Large intestine (tissue), 3 donors: ENCODE data around the gene SCGB1D1. TPM values are rescaled to one million over a fixed set of nuclear protein-coding genes. Genes with fewer than 3 reads are reported as not detected.

ENCODE experiments used
- DNase-seq, 2 donors: peaks; one replicate each; pipeline versions ENCODE4 v3.0.0 to v3.0.0-alpha.2; 2013
- H3K27ac ChIP-seq: one replicate; pipeline ENCODE4 v1.5.1; 2013; ENCODE audit warnings: low read length
- H3K27me3 ChIP-seq: 2 replicates; pipeline ENCODE4 v1.6.1; 2013; ENCODE audit warnings: low read length; ENCODE audit not compliant: control insufficient read depth, insufficient read depth
- H3K36me3 ChIP-seq: 2 replicates; pipeline ENCODE4 v1.6.1; 2013; ENCODE audit warnings: low read length; ENCODE audit not compliant: control insufficient read depth, insufficient read depth
- H3K4me1 ChIP-seq: one replicate; pipeline ENCODE4 v1.6.1; 2013; ENCODE audit warnings: low read length; ENCODE audit not compliant: control insufficient read depth, insufficient read depth
- H3K4me3 ChIP-seq: one replicate; pipeline ENCODE4 v1.5.1; 2013; ENCODE audit warnings: low read length
- H3K9me3 ChIP-seq: one replicate; pipeline ENCODE4 v1.6.1; 2013; ENCODE audit warnings: mild to moderate bottlenecking, low read depth, low read length, moderate library complexity; ENCODE audit not compliant: control insufficient read depth
- WGBS: methylation state at CpG from one replicate; pipeline ENCODE4 v1.1.5; 2013; ENCODE audit warnings: low lambda C conversion rate; ENCODE audit not compliant: insufficient coverage; 5-methylcytosine and 5-hydroxymethylcytosine counted together
- polyA plus RNA-seq: library from polyadenylated mRNA; unstranded; fragments of 120-200 nt; gene quantifications from one replicate; pipeline ENCODE4 v1.2.1, GENCODE V29; 2013

SCGB1D1 gene
- polyA plus RNA-seq, 1 donor: not detected

DNA sequence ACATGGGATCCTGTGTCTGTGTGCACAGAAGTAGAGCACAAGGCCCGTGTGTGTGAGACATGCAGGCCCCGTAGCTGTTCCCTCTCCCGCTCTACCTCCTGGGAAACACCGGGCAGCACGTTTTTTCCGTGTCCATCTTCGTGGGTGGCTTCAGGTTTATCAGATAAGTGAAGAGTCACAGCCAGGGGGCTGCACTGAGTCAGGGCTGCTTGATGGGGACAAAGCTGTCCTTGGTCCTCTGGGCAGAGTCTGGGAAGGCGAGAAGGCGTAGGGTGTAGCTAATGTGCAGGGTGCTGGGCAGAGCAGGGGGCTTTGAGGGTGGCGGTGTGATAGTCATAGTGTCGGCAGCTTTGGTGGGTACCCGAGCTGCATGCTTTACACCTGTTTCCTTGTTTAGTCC is 42.5 kb upstream of the SCGB1D1 start:
- Histone ChIP-seq H3K36me3 (peaks cover 84% of the 10 kb centered on the region), H3K4me3 (no peak overlapping the region), H3K27ac (no peak overlapping the region), H3K27me3 (no peaks in the 10 kb centered on the region), H3K9me3 (no peaks in the 10 kb centered on the region), H3K4me1 (no peaks in the 10 kb centered on the region)
- WGBS: no CpG with 5 or more reads among the region's 12 CpGs
- no peak for DNase-seq

DNA sequence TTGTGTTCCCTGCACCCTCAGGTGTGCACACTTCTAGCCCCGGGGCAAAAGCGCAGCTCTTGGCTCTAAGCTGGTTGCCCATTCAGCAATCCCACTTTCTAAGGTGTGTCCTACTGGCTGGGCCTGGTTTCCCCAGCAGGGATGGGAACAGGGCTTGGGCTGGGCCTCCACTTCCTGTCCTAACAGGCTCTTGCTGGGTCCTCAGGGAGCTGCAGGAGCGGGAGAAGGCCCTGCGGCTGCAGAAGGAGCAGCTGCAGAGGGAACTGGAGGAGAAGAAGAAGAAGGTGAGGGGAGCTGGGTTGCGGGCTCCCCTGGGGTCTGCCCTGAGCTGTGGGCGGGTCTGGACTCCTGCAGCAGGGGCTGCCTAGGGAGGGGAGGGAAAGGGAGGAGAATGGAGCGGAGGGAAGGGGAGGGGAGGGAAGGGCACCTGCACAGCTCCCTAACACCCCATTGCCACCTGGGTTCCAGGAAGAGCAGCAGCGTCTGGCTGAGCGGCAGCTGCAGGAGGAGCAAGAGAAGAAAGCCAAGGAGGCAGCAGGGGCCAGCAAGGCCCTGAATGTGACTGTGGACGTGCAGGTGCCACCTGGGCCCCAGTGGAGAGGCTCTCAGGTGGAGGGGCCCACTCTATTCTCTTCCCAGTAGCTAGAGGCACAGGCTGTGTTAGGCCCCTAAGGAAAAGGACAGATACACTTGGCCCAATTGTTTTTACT is 41.6 kb upstream of the SCGB1D1 start:
- Histone ChIP-seq H3K4me3 (no peak overlapping the region), H3K36me3 (peaks cover 77% of the 10 kb centered on the region), H3K27me3 (no peaks in the 10 kb centered on the region), H3K4me1 (no peaks in the 10 kb centered on the region), H3K9me3 (no peaks in the 10 kb centered on the region), H3K27ac (no peak overlapping the region)
- no peak for DNase-seq
- WGBS: no CpG with 5 or more reads among the region's 10 CpGs

DNA sequence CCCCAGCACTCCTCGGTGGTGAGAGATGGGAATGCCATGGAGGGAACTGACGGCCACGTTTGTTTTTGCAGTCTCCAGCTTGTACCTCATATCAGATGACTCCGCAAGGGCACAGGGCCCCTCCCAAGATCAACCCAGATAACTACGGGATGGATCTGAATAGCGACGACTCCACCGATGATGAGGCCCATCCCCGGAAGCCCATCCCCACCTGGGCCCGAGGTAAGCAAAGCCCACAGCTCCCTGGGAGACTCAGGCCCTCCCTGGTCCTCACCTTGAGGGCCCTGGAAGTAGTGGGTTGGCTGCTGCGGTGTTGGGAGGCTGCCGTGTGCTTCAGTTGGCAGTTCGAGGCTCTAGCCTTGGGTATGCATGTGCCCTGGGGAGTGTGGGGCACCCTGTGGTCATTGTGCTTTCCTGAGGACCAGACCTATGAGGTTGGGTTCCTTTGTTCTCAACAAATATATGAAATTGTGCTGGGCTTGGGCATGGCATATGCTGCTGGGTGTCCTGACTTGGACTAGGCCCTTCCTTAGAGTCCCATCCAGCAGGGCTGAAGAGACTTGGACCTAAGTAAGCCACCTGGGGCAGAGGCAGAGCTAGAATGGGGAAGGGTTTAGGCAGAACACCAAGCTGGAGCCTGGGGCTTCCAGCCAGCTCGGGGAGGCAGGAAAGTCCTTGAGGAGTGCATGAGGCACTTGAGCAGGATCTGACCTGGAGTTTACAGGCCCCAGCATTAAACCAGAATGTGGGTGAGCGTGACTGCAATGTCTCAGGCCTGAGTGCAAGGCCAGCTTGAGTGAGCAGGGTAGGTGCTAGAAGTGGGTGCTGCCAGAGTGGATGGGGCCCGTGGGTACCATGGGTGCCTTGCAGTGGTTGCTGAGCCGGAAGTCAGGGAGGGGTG is 39.8 kb upstream of the SCGB1D1 start:
- WGBS: no CpG with 5 or more reads among the region's 17 CpGs
- Histone ChIP-seq H3K36me3 (peaks cover 64% of the 10 kb centered on the region), H3K27me3 (no peaks in the 10 kb centered on the region), H3K27ac (no peak overlapping the region), H3K4me1 (no peaks in the 10 kb centered on the region), H3K4me3 (no peak overlapping the region), H3K9me3 (no peaks in the 10 kb centered on the region)
- no peak for DNase-seq

- no peaks in the 10 kb centered on the region for H3K27me3 ChIP-seq
- WGBS: no CpG with 5 or more reads among the region's 10 CpGs
- H3K36me3 ChIP-seq: peaks cover 55% of the 10 kb centered on the region
- no peak for DNase-seq
- H3K4me3 ChIP-seq: no peak overlapping the region
- H3K4me1 ChIP-seq: no peaks in the 10 kb centered on the region
- no peaks in the 10 kb centered on the region for H3K9me3 ChIP-seq
- H3K27ac ChIP-seq: no peak overlapping the region
Measured at GRCh38 chr11:62150887-62151736, 38.9 kb upstream of the SCGB1D1 start.

GRCh38 chr11:62151737-62152102 is 38.3 kb upstream of the SCGB1D1 start:
- H3K27ac ChIP-seq: no peak overlapping the region
- no peaks in the 10 kb centered on the region for H3K27me3 ChIP-seq
- no peak overlapping the region for H3K4me3 ChIP-seq
- no peaks in the 10 kb centered on the region for H3K9me3 ChIP-seq
- no peak for DNase-seq
- peaks cover 52% of the 10 kb centered on the region for H3K36me3 ChIP-seq
- WGBS: 100% methylated on average over 1 of the region's 9 CpGs
- H3K4me1 ChIP-seq: no peaks in the 10 kb centered on the region

DNA sequence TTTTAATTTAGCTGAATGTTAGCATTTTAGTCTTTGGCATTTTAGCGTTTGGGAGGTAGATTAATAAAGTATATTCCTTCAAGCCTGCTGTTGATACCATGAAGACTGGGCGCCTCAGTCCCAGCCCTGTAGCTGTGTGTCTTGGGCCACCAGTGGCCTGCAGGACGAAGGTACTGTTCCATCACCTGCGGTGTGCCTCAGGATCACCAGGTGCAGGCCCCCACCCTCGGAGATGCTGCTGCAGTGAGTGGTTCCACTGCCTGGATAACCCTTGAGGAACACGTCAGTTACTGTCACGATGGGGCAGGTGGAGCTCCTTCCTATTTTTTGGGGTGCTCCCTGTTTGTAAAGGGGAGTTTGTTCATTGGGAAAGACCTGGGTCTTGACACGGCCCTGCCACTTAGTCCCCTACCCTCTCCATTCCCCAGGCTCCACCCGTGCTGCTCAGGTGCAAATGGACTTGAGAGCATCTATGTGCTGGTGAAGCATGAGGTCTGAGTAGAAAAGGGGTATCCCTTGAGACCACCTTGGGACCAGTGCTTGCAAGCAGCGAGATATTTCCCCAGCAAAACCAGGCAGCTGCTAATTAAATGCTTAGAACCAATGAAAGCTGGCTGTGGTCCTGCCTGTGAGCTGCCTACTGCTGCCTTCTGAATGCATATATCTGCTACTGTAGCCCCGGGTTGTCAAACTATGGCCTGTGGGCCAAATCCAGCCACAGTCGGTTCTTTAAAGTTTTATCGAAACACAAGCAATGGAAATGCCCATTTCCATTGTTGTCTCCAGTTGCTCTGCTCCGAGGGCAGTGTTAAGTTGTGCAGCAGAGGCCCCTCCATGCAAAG is 37.5 kb upstream of the SCGB1D1 start:
- WGBS: no CpG with 5 or more reads among the region's 14 CpGs
- H3K4me1 ChIP-seq: no peaks in the 10 kb centered on the region
- H3K4me3 ChIP-seq: no peak overlapping the region
- no peaks in the 10 kb centered on the region for H3K27me3 ChIP-seq
- DNase-seq: no peak
- H3K9me3 ChIP-seq: no peaks in the 10 kb centered on the region
- peaks cover 44% of the 10 kb centered on the region for H3K36me3 ChIP-seq
- H3K27ac ChIP-seq: no peak overlapping the region

- WGBS: 100% methylated on average over 1 of the region's 2 CpGs
- DNase-seq: no peak
- Histone ChIP-seq H3K9me3 (no peaks in the 10 kb centered on the region), H3K4me1 (no peaks in the 10 kb centered on the region), H3K27ac (no peak overlapping the region), H3K27me3 (no peaks in the 10 kb centered on the region), H3K4me3 (no peak overlapping the region), H3K36me3 (peaks cover 38% of the 10 kb centered on the region)
Measured at GRCh38 chr11:62153087-62153395, 37.0 kb upstream of the SCGB1D1 start.

DNA sequence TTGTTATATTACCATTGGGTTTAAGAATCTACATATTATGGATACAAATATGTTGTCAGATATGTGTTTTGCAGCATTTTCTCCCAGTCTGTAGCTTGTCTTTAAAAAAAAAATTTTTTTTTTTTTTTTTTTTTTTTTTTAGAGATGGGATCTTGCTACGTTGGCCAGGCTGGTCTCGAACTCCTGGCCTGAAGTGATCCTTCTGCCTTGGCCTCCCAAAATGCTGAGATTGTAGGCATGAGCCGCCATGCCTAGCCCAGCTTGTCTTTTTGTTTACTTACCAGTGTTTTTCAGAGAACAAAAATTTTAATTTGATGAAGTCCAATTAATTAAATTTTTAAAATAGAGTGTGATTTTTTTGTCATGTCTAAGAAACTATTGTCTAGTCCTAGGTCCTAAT is 36.4 kb upstream of the SCGB1D1 start:
- no peak for DNase-seq
- Histone ChIP-seq H3K9me3 (no peaks in the 10 kb centered on the region), H3K4me1 (no peaks in the 10 kb centered on the region), H3K36me3 (peaks cover 34% of the 10 kb centered on the region), H3K27me3 (no peaks in the 10 kb centered on the region), H3K4me3 (no peak overlapping the region), H3K27ac (no peak overlapping the region)
- WGBS: no CpG with 5 or more reads among the region's 3 CpGs

- no peaks in the 10 kb centered on the region for H3K4me1 ChIP-seq
- H3K27me3 ChIP-seq: no peaks in the 10 kb centered on the region
- H3K9me3 ChIP-seq: no peaks in the 10 kb centered on the region
- no peak for DNase-seq
- H3K36me3 ChIP-seq: peaks cover 1% of the 10 kb centered on the region
- WGBS: no CpG with 5 or more reads among the region's 6 CpGs
- H3K27ac ChIP-seq: no peak overlapping the region
- H3K4me3 ChIP-seq: no peak overlapping the region
Measured at GRCh38 chr11:62157603-62158002, 32.4 kb upstream of the SCGB1D1 start.

DNA sequence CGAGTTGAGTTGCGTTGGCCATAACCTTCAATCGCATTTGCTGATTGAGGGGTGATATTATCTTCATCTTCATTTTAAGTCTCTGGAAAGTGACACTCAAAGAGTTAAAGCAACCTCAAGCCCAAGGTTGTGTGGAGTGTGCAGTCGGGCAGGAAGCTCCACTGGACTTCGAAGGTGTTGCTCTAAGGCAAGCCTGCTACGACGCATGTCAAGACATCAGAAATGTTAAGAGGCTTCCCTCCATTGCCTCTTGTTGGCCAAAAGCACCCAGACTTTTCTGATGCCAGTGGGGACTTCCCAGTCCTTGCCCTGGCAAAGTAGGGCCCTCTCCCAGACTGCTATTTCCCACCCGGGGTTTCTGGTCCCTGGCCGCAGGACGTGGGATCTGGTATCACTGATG is 23.6 kb upstream of the SCGB1D1 start:
- H3K4me1 ChIP-seq: no peaks in the 10 kb centered on the region
- H3K9me3 ChIP-seq: no peaks in the 10 kb centered on the region
- H3K27me3 ChIP-seq: peaks cover 22% of the 10 kb centered on the region
- H3K36me3 ChIP-seq: no peaks in the 10 kb centered on the region
- WGBS: no CpG with 5 or more reads among the region's 10 CpGs
- no peak overlapping the region for H3K4me3 ChIP-seq
- no peak overlapping the region for H3K27ac ChIP-seq
- DNase-seq: no peak
